Skeletal muscle satellite cell (primary cell): ENCODE results near the gene SEMA6C.

Experiments
- H3K27me3 ChIP-seq: 2 replicates; pipeline ENCODE4 v1.7.0; 2013; ENCODE audit warnings: low read length; ENCODE audit not compliant: control insufficient read depth, insufficient read depth
- H3K36me3 ChIP-seq: 2 replicates; pipeline ENCODE4 v1.7.0; 2013; ENCODE audit warnings: mild to moderate bottlenecking, control low read depth, low read length; ENCODE audit not compliant: insufficient read depth
- H3K4me1 ChIP-seq: 2 replicates; pipeline ENCODE4 v1.7.0; 2013; ENCODE audit warnings: low read length; ENCODE audit not compliant: control insufficient read depth, insufficient read depth
- H3K4me2 ChIP-seq: 2 replicates; pipeline ENCODE4 v1.7.0; 2013; ENCODE audit warnings: mild to moderate bottlenecking, low read length
- H3K4me3 ChIP-seq: 2 replicates; pipeline ENCODE4 v1.7.0; 2013; ENCODE audit warnings: low read length
- H3K9ac ChIP-seq: 2 replicates; pipeline ENCODE4 v1.7.0; 2013; ENCODE audit warnings: mild to moderate bottlenecking, low read depth, low read length, moderate library complexity
- H3K9me3 ChIP-seq: replicated peaks from 2 replicates; pipeline ENCODE4 v1.7.0; 2013; ENCODE audit warnings: mild to moderate bottlenecking, control low read depth, low read length

SEMA6C gene

GRCh38 chr1:151175041-151175741 is 28.8 kb upstream of the SEMA6C start:
- Histone ChIP-seq H3K4me1 (no peaks in the 10 kb centered on the region), H3K9ac (no peak overlapping the region), H3K27me3 (no peaks in the 10 kb centered on the region), H3K4me3 (no peak overlapping the region), H3K36me3 (peaks cover 41% of the 10 kb centered on the region), H3K9me3 (no peaks in the 10 kb centered on the region), H3K4me2 (no peak overlapping the region)

- Histone ChIP-seq H3K36me3 (peaks cover 43% of the 10 kb centered on the region), H3K4me3 (no peak overlapping the region), H3K4me1 (peaks cover 10% of the 10 kb centered on the region), H3K4me2 (no peak overlapping the region), H3K27me3 (no peaks in the 10 kb centered on the region), H3K9me3 (no peaks in the 10 kb centered on the region), H3K9ac (no peak overlapping the region)
These were observed 24.8 kb upstream of the SEMA6C start for GRCh38 chr1:151171190-151171589.

- Histone ChIP-seq H3K4me2 (peak overlapping the region; percentile 96), H3K4me1 (peaks cover 20% of the 10 kb centered on the region), H3K9ac (peak overlapping the region; percentile 92), H3K9me3 (no peaks in the 10 kb centered on the region), H3K4me3 (peak overlapping the region; percentile 91), H3K27me3 (no peaks in the 10 kb centered on the region), H3K36me3 (peaks cover 30% of the 10 kb centered on the region)
These were observed 20.7 kb upstream of the SEMA6C start for GRCh38 chr1:151167116-151167515.

- peak overlapping the region; percentile 92 for H3K9ac ChIP-seq
- no peaks in the 10 kb centered on the region for H3K9me3 ChIP-seq
- peaks cover 20% of the 10 kb centered on the region for H3K4me1 ChIP-seq
- peak overlapping the region; percentile 91 for H3K4me3 ChIP-seq
- peak overlapping the region; percentile 96 for H3K4me2 ChIP-seq
- H3K27me3 ChIP-seq = no peaks in the 10 kb centered on the region
- peaks cover 34% of the 10 kb centered on the region for H3K36me3 ChIP-seq
These were observed 20.1 kb upstream of the SEMA6C start for GRCh38 chr1:151166505-151166956.

DNA sequence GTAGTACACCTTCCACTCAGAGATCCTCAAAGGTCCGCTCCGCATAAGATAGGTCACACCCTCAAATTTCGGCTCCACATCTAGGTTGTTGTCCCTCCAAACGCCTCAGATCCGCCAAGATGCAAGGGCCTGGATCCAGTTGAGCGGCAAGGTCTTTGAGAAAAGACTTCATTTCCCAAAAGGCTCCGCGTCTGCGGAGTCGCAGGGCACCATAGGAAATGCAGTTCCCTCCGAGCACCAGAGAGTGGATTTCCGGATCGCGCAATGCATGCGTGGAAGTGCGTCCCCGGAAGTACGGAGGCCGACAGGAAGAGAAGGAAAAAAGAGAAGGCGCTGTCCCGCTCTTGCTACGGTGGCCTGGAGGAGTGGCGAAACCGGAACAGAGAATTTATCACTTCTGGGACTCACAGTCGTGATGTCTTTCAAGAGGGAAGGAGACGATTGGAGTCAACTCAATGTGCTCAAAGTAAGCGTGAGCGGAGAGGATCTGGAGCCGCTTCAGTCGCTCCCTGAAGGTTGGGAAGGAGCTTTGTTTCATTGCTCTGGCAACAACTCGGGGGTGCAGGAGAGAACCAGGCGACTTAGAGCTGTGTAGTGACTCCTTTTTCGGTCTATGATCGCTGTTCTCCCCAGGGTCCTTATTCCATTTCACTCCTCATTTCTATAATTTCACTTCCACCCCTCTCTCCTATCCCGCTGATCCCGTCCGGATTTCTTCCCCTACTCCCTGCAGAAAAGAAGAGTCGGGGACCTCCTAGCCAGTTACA is 19.5 kb upstream of the SEMA6C start, which contains the start of the genes LYSMD1 and SCNM1:
TSS of gene LYSMD1 (minus strand) at position 165 of the 767 bp plus-strand sequence. CDS start 644 bp downstream, outside the sequence.
TSS of gene SCNM1 (plus strand) at position 407 of the 767 bp plus-strand sequence. CDS start at position 416, 9 bp downstream.
- no peaks in the 10 kb centered on the region for H3K27me3 ChIP-seq
- H3K36me3 ChIP-seq = peaks cover 35% of the 10 kb centered on the region
- peak within 1 kb of the TSS; percentile 91 for H3K4me3 ChIP-seq
- H3K9me3 ChIP-seq = no peaks in the 10 kb centered on the region
- peaks cover 20% of the 10 kb centered on the region for H3K4me1 ChIP-seq
- H3K4me2 ChIP-seq = peak within 1 kb of the TSS; percentile 96
- peak within 1 kb of the TSS; percentile 92 for H3K9ac ChIP-seq

DNA sequence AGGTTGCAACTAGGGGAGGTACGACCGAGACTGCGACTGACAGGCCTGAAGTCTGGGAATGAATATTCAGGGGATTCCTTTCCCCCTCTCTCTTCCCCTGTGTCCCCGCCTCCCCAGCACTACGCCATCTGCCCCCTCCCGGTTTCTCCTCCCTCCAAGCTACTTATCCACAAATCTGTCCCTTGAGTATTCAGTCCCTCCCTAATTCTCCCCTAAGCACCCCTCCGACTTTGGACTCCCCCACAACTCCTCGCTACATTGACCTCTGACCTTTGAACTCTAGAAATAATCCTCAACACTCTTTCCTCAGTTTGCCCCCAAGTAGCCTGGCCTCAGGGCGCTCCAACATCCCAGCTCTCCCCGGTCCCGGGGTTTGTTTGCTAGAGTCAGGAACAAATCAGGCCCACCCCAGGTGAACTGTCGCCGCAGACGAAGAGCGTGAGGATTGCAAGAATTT is 18.9 kb upstream of the SEMA6C start:
- peak overlapping the region; percentile 91 for H3K4me3 ChIP-seq
- peak overlapping the region; percentile 87 for H3K4me2 ChIP-seq
- no peaks in the 10 kb centered on the region for H3K9me3 ChIP-seq
- peak overlapping the region; percentile 92 for H3K9ac ChIP-seq
- H3K36me3 ChIP-seq = peaks cover 35% of the 10 kb centered on the region
- H3K27me3 ChIP-seq = no peaks in the 10 kb centered on the region
- H3K4me1 ChIP-seq = peaks cover 20% of the 10 kb centered on the region

DNA sequence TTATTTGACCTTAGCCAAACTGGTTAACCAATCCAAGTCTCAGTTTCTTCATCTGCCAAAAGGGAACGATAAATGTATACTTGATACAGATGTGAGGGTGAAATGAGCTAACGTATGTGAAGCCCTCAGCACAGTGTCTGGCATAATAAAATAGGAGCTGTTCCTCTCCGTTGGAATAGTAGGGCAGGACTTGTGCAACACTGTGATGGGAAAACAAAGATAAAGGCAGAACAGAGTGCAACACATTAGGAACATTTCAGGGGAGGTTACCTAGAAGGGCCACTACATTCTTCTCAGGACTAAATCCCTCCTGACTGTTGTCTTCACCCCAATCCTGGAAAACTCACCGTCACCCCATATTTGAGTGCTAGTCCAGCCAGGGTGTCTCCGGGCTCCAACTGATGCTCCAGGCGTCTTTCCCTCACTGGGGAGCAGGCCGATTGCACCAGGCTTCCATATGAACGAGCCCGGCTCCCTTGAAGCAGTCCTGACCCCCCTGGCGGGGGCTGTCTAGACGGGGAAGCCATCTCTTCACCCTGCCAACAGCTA is 18.4 kb upstream of the SEMA6C start:
- H3K9ac ChIP-seq = peak overlapping the region; percentile 92
- H3K4me2 ChIP-seq = peak overlapping the region; percentile 87
- H3K4me1 ChIP-seq = peaks cover 20% of the 10 kb centered on the region
- H3K36me3 ChIP-seq = peaks cover 33% of the 10 kb centered on the region
- H3K9me3 ChIP-seq = no peaks in the 10 kb centered on the region
- peak overlapping the region; percentile 91 for H3K4me3 ChIP-seq
- no peaks in the 10 kb centered on the region for H3K27me3 ChIP-seq

- Histone ChIP-seq H3K4me3 (no peak overlapping the region), H3K9ac (no peak overlapping the region)
These were observed 12.9 kb upstream of the SEMA6C start for GRCh38 chr1:151159373-151159772.

GRCh38 chr1:151158751-151159251 is 12.4 kb upstream of the SEMA6C start:
- Histone ChIP-seq H3K9me3 (no peaks in the 10 kb centered on the region), H3K27me3 (no peaks in the 10 kb centered on the region), H3K36me3 (peaks cover 34% of the 10 kb centered on the region), H3K9ac (no peak overlapping the region), H3K4me1 (no peaks in the 10 kb centered on the region), H3K4me2 (no peak overlapping the region), H3K4me3 (no peak overlapping the region)

More at GRCh38 chr1:151159373-151159772, 12.9 kb upstream of the SEMA6C start:
- Histone ChIP-seq H3K27me3 (no peaks in the 10 kb centered on the region), H3K36me3 (peaks cover 34% of the 10 kb centered on the region), H3K9me3 (no peaks in the 10 kb centered on the region), H3K4me2 (no peak overlapping the region), H3K4me1 (peaks cover 4% of the 10 kb centered on the region)

- H3K9ac ChIP-seq = no peak overlapping the region
- H3K4me2 ChIP-seq = no peak overlapping the region
- no peaks in the 10 kb centered on the region for H3K4me1 ChIP-seq
- H3K9me3 ChIP-seq = no peaks in the 10 kb centered on the region
- H3K36me3 ChIP-seq = peaks cover 34% of the 10 kb centered on the region
- no peaks in the 10 kb centered on the region for H3K27me3 ChIP-seq
- no peak overlapping the region for H3K4me3 ChIP-seq
These were observed 11.9 kb upstream of the SEMA6C start for GRCh38 chr1:151158326-151158725.

GRCh38 chr1:151157067-151157531 is 10.7 kb upstream of the SEMA6C start:
- no peak overlapping the region for H3K4me3 ChIP-seq
- H3K36me3 ChIP-seq = peaks cover 34% of the 10 kb centered on the region
- no peaks in the 10 kb centered on the region for H3K4me1 ChIP-seq
- no peaks in the 10 kb centered on the region for H3K27me3 ChIP-seq
- no peaks in the 10 kb centered on the region for H3K9me3 ChIP-seq
- H3K4me2 ChIP-seq = no peak overlapping the region
- H3K9ac ChIP-seq = no peak overlapping the region
